GM18858 (cell line): ENCODE results near the gene BPHL.
"Not testable (repeated sequence)": the region's sequence is repeated elsewhere in the genome, so short reads cannot be mapped to it uniquely, and the experiment has no call there.

Experiments
- ATAC-seq: cut with Tn5 transposase; IDR thresholded peaks from one replicate; pipeline ENCODE4 v1.9.1; 2021; ENCODE audit not compliant: unreplicated experiment

Gene BPHL

DNA sequence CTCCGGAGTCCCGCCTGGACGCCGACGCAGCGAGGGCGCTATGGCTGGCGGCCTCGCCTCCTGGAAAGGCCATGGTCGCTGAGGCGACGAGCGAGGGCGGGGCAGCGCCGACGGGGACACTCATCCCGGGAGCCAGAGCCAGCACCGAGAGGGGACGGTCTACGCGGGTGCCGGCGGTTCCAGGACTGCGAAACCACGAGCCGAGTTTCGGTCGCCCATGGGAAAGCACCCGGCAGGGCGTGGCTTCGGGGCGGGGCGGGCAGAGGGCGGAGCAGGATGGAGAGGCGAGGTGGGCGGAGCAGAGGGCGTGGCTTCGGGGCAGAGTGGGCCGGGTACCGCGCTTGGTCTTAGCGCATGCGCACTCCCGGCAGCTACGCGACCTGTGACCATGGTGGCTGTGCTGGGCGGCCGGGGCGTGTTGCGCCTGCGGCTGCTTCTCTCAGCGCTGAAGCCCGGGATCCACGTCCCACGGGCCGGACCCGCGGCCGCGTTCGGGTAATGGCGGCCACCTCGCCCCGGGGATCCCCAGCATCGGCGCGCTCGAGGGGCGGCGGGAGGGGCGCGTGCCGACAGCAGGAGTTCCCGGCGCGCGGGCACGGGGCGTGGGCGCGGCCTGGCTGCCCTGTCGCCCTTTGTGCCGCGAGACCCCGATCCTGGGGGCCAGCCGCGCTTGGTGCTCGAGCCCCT is at the start of gene BPHL:
Gene BPHL (plus strand): TSS at position 359 of the 687 bp plus-strand sequence. CDS start 30 bp downstream, at position 389.
- peak; percentile 63 for ATAC-seq

DNA sequence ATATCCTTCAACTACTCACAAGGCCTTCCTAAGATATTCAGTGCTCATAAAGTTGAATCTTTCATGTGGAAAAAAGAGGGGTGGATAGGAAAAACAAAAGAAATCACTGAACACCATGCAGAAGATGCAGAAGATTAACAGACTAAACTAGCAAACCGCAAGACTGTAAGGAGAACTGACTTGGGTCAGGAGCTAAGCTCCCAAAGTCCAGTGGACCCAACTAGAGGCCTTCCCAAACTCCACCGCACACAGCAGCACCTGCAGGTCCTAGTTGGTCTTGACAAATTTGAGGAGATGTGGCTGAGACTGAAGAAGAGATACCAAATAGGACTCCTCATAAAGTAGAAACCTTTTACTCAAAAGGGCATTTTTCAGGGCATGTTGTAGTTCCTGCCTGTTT is 46.9 kb upstream of the BPHL start:
- ATAC-seq = no peak

DNA sequence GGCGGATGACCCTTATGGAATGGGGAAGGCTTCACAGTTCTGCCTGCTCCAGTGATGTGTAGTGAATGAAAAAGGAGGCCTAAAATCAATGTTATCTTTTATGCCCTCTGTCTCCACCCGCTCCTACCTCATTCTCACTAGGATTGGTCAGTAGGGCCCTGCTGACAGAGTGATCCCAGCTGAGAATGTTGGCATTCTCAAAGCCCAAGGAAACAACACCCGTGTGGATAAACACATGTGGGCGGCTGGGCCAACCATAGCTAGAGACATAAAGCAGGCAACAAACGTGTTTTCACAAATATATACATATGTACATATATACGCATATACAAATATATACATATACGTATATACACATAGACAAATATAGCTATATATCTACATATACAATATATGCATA is 45.7 kb upstream of the BPHL start:
- ATAC-seq = no peak

DNA sequence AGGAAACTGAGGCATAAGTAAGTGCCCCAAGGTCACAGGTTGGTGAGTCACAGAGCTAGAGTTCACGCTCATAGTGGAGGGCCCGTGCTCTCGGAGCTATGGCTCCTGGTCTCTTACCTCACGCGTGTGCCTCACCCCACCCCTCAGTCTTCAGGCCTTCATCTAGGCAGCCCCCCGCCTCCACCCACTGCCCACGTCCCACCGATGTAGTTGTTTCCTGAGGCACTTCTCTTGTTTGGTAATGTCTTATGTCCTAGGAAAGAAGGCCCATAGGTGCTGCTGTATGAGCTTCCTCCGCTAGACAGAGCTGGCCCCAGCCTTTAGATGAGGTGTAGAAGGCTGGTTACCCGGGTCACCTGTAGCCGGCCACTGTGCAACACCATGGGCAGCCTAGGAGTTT is 45.1 kb upstream of the BPHL start:
- no peak for ATAC-seq

GRCh38 chr6:3075772-3076113 is 42.8 kb upstream of the BPHL start:
- no peak for ATAC-seq

GRCh38 chr6:3076320-3076719 is 42.2 kb upstream of the BPHL start:
- no peak for ATAC-seq

- no peak for ATAC-seq
Observed at GRCh38 chr6:3077430-3077829, 41.1 kb upstream of the BPHL start.

GRCh38 chr6:3078952-3079351 is 39.6 kb upstream of the BPHL start:
- ATAC-seq = not testable (repeated sequence)

- ATAC-seq = no peak
Observed at GRCh38 chr6:3079682-3080081, 38.8 kb upstream of the BPHL start.

- no peak for ATAC-seq
Observed at GRCh38 chr6:3081960-3082359, 36.6 kb upstream of the BPHL start.

- no peak for ATAC-seq
Observed at GRCh38 chr6:3085074-3085473, 33.4 kb upstream of the BPHL start.

DNA sequence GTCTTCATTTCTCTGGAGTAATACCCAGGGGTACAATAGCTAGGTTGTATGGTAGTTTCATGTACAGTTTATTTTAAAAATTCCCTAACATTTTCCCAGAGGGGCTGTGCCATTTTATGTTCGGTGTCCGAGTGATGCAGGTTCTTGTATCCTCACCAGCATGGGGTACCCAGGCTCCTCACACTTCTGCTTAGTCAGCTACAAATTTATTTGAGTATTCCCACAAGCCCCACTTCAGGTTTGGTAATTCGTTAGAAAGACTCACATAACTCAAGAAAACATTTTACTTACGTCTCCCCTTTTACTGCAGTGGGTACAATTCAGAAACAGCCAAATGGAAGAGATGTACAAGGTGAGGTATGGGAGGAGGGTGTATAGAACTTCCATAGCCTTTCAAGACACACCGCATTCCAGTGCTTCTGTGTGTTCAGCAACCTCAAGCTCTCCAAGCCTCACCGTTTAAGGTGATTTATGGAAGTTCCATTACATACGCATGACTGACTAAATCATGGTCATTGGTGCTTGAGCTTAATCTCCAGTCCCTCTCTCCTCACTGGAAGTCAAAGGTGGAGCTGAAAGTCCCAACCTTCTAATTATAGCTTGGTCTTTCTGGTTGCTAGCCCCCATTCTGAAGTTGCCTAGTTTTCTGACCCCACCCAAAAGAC is 32.1 kb upstream of the BPHL start:
- ATAC-seq = no peak

DNA sequence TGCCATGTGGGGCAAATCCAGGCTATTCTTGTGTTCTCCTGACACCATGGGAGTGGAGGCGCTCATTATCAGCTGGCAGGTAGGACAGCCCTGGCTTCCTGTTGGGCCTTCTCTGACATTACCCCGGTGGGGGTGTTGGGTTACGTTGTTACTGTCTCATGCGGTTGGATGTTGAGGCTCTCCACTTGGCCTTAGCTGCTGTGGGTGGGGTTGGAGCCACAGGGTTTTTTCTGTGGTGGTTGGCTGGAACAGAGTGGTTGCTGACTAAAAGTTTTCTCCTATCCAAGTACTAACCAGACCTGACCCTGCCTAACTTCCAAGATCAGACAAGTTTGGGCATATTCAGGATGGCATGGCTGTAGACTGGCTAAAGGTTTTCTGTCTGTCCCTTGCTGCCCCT is 30.1 kb upstream of the BPHL start:
- ATAC-seq = no peak

GRCh38 chr6:3088968-3089367 is 29.5 kb upstream of the BPHL start:
- no peak for ATAC-seq

- no peak for ATAC-seq
Observed at GRCh38 chr6:3090013-3090412, 28.5 kb upstream of the BPHL start.

DNA sequence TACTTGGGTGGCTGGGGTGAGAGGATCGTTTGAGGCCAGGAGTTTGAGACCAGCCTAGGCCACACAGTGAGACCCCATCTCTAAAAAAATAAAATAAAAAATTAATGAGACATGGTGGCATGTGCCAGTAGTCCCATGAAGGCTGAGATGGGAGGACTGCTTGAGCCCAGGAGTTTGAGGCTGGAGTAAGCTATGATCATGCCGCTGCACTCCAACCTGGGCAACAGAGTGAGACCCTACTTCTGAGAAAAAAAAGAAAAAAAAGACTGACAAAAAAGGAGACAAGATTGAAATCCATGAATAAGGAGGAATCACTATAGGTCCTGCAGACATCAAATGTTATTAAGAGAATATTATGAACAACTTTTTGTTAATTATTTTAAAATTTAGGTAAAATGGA is 23.7 kb upstream of the BPHL start:
- ATAC-seq = no peak

DNA sequence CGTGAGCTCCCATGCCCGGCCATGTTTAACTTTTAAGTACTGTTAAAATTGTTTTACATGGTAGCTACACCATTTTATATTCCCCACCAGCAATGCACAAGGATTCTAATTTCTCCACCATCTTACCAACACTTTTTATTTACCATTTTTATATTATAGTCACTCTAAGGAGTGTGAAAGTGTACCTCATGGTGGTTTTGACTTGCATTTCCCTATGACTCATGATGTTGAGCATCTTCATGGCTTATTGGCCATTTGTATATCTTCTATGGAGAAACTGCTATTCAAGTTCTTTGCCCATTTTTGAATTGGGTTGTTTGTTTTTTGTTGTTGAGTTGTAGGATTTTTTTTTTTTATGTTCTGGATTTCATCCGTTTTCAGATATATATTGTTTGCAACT is 15.6 kb upstream of the BPHL start:
- ATAC-seq = no peak

DNA sequence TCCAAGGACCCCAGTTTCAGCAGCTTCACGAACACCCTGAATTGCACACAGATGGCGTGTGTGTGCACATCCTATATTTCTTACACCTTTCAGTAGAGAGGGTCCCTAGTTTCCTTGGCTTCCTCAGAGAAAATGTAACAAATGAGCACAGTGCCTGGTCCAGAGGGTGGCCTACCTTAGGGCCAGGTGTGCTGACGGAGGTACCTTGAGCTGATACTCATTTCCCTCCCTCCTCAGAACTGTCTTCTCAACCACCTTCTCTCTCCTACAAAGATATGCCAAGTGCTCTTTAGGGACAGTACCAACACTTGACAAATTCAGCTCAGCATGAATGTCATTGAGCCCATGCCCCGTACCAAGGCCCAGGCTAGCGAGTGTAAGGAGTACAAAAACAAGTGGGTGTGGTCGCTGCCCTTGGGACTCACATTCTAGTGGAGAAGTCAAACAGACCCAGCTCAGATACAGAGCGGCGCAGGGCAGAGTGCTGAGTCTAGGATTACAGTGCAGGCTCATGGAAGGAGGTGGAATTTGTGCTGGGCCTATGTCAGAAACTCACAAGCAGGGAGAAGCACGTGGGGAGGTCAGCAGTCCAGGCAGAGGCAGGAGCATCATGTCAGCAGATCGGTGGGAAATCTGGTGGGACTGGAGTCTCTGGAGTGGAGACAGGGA is 9.6 kb upstream of the BPHL start:
- no peak for ATAC-seq

DNA sequence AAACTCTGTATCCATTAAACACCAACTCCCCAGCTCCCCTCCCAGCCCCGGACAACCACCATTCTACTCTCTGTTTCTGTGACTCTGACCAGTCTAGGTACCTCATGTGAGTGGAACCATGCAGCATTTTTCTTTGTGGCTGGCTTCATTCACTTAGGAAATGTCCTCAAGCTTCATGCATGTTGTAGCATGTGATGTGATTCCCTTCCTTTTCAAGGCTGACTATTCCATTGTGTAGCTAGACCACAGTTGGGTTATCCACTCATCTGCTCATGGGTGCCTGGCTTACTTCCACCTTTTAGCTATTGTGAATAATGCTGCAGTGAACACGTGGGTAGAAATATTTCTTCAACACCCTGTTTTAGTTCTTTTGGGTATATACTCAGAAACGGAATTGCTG is 8.8 kb upstream of the BPHL start:
- ATAC-seq = no peak

- ATAC-seq = no peak
Observed at GRCh38 chr6:3114377-3114776, 4.1 kb upstream of the BPHL start.

DNA sequence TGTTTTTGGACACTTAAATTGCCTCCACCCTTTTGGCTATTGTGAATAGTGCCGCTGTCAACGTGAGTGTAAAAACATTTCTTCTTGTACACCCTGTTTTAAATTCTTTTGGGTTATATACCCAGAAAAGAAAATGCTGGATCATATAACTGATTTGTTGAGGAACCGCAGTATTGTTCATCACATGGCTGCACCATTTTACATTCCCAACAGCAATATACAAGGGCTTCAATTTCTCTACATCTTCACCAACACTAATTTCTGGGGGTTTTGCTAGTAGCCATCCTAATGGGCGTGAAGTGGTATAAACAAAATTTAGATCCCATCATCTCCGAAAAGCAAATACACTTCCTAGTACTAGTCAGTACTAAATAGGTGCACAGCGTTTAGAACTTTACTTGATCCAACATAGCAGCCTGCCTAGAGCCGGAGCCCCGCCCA is 579 bp upstream of the BPHL start:
- ATAC-seq = no peak

DNA sequence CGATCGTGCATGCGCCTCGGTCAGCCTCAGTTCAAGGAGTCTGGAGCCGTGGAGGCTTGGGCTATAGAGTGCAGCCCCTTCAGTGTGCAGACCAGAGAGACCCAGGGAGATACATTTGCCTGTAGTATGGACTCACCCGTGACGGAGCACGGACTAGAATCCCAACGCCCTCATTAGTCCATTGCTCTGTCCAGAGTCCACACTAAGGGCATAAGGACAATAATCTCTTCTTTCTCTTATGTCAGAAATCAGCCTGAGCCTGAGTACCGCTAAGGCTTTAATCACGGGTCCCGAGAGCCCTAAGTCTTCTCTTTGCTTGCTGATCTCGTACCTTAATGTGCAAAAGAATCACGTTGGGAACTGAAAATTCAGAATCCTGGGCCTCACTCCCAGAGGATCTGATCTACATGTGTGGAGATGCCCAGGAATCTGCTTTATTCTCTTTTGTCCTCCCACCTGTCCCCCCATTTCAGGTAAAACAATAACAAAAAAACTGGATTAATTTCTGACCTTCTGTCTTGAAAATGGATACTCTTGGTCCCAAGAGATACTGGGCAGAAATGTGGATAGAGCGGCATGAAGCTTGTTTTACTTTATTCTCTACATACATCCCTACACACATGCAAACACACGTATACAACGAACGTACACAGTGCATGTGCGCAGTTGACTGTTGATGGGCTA is 671 bp downstream of the BPHL start:
- ATAC-seq = peak; percentile 23
